PC-3 (cell line): Measurements from ENCODE around the gene CDC16. TPM values are rescaled to one million over a fixed set of nuclear protein-coding genes. Genes with fewer than 3 reads are reported as not detected.

ENCODE experiments used
- ATAC-seq: fragments of 200-7000 bp; cut with Tn5 transposase; 2 replicates; pipeline ENCODE4 v1.9.1; 2020; ENCODE audit warnings: mild to moderate bottlenecking, moderate library complexity
- BruUV-seq: library from RNA; stranded (reverse); fragments of 400-500 nt; replicated peaks from 2 replicates; lab custom pipeline; 2021; lab: Mats Ljungman, UMichigan
- CTCF ChIA-PET: fragments of 300-600 bp; sonication (Branson Sonifier 250); formaldehyde crosslinking; loops from one replicate; lab custom pipeline; 2022; ENCODE audit warnings: antibody characterized with exemption; lab: Charles Lee
- POLR2A ChIA-PET: fragments of 300-600 bp; sonication (Branson Sonifier 250); formaldehyde crosslinking; loops from one replicate; lab custom pipeline; 2022; ENCODE audit warnings: antibody characterized with exemption; ENCODE audit not compliant: unreplicated experiment; lab: Charles Lee
- DNase-seq: peaks from one replicate; pipeline ENCODE4 v3.0.0-alpha.2; 2015
- H2AFZ ChIP-seq: fragments of 300-600 bp; sonication (generic); 2 replicates; pipeline ENCODE4 v1.6.0; 2016; ENCODE audit warnings: antibody characterized with exemption, low read length
- H3F3A ChIP-seq: fragments of 300-600 bp; sonication (generic); one replicate; pipeline ENCODE4 v1.6.0; 2017; ENCODE audit warnings: antibody characterized with exemption, low read length, control low read depth, mild to moderate bottlenecking; ENCODE audit not compliant: unreplicated experiment
- H3K27ac ChIP-seq: fragments of 300-600 bp; sonication (generic); 2 replicates; pipeline ENCODE4 v1.5.1; 2016; ENCODE audit warnings: mild to moderate bottlenecking, low read length
- H3K27me3 ChIP-seq: fragments of 300-600 bp; sonication (generic); 2 replicates; pipeline ENCODE4 v1.6.1; 2016; ENCODE audit warnings: low read length, mixed read lengths
- H3K36me3 ChIP-seq: fragments of 300-600 bp; sonication (generic); 2 replicates; pipeline ENCODE4 v1.6.1; 2016; ENCODE audit warnings: low read depth, mixed run types, low read length, mixed read lengths
- H3K4me1 ChIP-seq: fragments of 300-600 bp; sonication (generic); 2 replicates; pipeline ENCODE4 v1.5.1; 2016; ENCODE audit warnings: low read length; ENCODE audit not compliant: insufficient read depth
- H3K4me2 ChIP-seq: fragments of 300-600 bp; sonication (generic); 2 replicates; pipeline ENCODE4 v1.6.0; 2016; ENCODE audit warnings: low read length
- H3K4me3 ChIP-seq: fragments of 300-600 bp; sonication (generic); 2 replicates; pipeline ENCODE4 v1.5.1; 2016; ENCODE audit warnings: mild to moderate bottlenecking, low read length, mixed read lengths
- H3K79me2 ChIP-seq: fragments of 300-600 bp; sonication (generic); 2 replicates; pipeline ENCODE4 v1.6.1; 2017; ENCODE audit warnings: low read length, mixed read lengths
- H3K9ac ChIP-seq: fragments of 300-600 bp; sonication (generic); 2 replicates; pipeline ENCODE4 v1.6.0; 2016; ENCODE audit warnings: mild to moderate bottlenecking, low read length
- H3K9me2 ChIP-seq: fragments of 300-600 bp; sonication (generic); replicated peaks from 2 replicates; pipeline ENCODE4 v1.6.1; 2016; ENCODE audit warnings: mixed run types, low read length, mixed read lengths
- H3K9me3 ChIP-seq: fragments of 300-600 bp; sonication (generic); 2 replicates; pipeline ENCODE4 v1.6.1; 2016; ENCODE audit warnings: low read length, mixed read lengths
- H4K20me1 ChIP-seq: fragments of 300-600 bp; sonication (generic); 2 replicates; pipeline ENCODE4 v1.6.1; 2016; ENCODE audit warnings: low read length, mixed read lengths
- CTCF ChIP-seq: fragments of 300-600 bp; sonication (generic); conservative IDR thresholded peaks from 2 replicates; pipeline ENCODE4 v1.5.1; 2017; ENCODE audit warnings: antibody characterized with exemption, low read depth, mild to moderate bottlenecking, low read length
- EZH2 ChIP-seq: fragments of 300-600 bp; sonication (generic); IDR thresholded peaks from one replicate; pipeline ENCODE4 v1.6.1; 2017; ENCODE audit warnings: antibody characterized with exemption, mild to moderate bottlenecking, low read length; ENCODE audit not compliant: unreplicated experiment
- EZH2phosphoT487 ChIP-seq: fragments of 300-600 bp; sonication (generic); IDR thresholded peaks from 2 replicates; pipeline ENCODE4 v1.6.1; 2018; ENCODE audit warnings: mild to moderate bottlenecking, antibody characterized with exemption, low read length, borderline replicate concordance
- intact Hi-C: fragments of 100-400 bp; cut with micrococcal nuclease; formaldehyde crosslinking; loops from 2 replicates; pipeline ENCODE4 v1.9.0; 2023
- total RNA-seq: library from RNA; depleted of rRNA; stranded (reverse); fragments of >200 nt; gene quantifications from 2 replicates; pipeline ENCODE4 v1.2.3, GENCODE V29; 2014

The CDC16 gene
- total RNA-seq, 1 experiment from 2014 or later: 16.0 TPM

GRCh38 chr13:114309086-114309485 lies 74.4 kb downstream of the CDC16 start:
- ChIA-PET CTCF (no interaction called here), POLR2A (no interaction called here)
- H4K20me1 ChIP-seq: no peaks in the 10 kb centered on the region
- no TSS peak for BruUV-seq
- ATAC-seq: no peak
- intact Hi-C loops: no loop called here
- no peak overlapping the region for H3K27ac ChIP-seq
- no peaks in the 10 kb centered on the region for H3K27me3 ChIP-seq
- no peak overlapping the region for H2AFZ ChIP-seq
- H3K9ac ChIP-seq: no peak overlapping the region
- H3F3A ChIP-seq: no peaks in the 10 kb centered on the region
- H3K36me3 ChIP-seq: no peaks in the 10 kb centered on the region; the same call in 1 of the 2 replicates
- no peaks in the 10 kb centered on the region for H3K9me2 ChIP-seq
- DNase-seq: no peak
- TF ChIP-seq EZH2 (no peak), EZH2phosphoT487 (no peak), CTCF (no peak)
- H3K4me2 ChIP-seq: no peak overlapping the region
- no peaks in the 10 kb centered on the region for H3K9me3 ChIP-seq
- peaks cover 10% of the 10 kb centered on the region for H3K4me1 ChIP-seq
- H3K79me2 ChIP-seq: 0 out of 2 replicates have a peak, but pooled peaks cover 3% of the 10 kb centered on the region
- H3K4me3 ChIP-seq: no peak overlapping the region

GRCh38 chr13:114309806-114310410 lies 75.2 kb downstream of the CDC16 start:
- Histone ChIP-seq H3K4me2 (no peak overlapping the region), H3K27me3 (no peaks in the 10 kb centered on the region), H3K4me1 (peaks cover 10% of the 10 kb centered on the region), H4K20me1 (no peaks in the 10 kb centered on the region), H3K9ac (no peak overlapping the region), H3F3A (no peaks in the 10 kb centered on the region), H2AFZ (no peak overlapping the region), H3K4me3 (no peak overlapping the region), H3K79me2 (peaks cover 7% of the 10 kb centered on the region), H3K36me3 (no peaks in the 10 kb centered on the region; the same call in 1 of the 2 replicates), H3K9me3 (no peaks in the 10 kb centered on the region), H3K27ac (no peak overlapping the region), H3K9me2 (no peaks in the 10 kb centered on the region)
- ChIA-PET POLR2A (no interaction called here), CTCF (no interaction called here)
- no TSS peak for BruUV-seq
- ATAC-seq (no peak), DNase-seq (no peak)
- intact Hi-C loops: no loop called here
- no peak for TF ChIP-seq CTCF

- Histone ChIP-seq H3K9ac (no peak overlapping the region), H3K9me3 (no peaks in the 10 kb centered on the region), H4K20me1 (peaks cover 4% of the 10 kb centered on the region; the same call in 1 of the 2 replicates), H3K27me3 (no peaks in the 10 kb centered on the region), H3K36me3 (no peaks in the 10 kb centered on the region; the same call in 1 of the 2 replicates), H3K27ac (no peak overlapping the region), H3F3A (no peaks in the 10 kb centered on the region), H3K4me1 (peaks cover 16% of the 10 kb centered on the region), H3K79me2 (peaks cover 18% of the 10 kb centered on the region), H3K9me2 (no peaks in the 10 kb centered on the region), H3K4me3 (no peak overlapping the region), H3K4me2 (no peak overlapping the region), H2AFZ (no peak overlapping the region)
- ATAC-seq (no peak), DNase-seq (no peak)
- POLR2A ChIA-PET: no interaction called here
- intact Hi-C loops: no loop called here
- no TSS peak for BruUV-seq
- no peak for TF ChIP-seq CTCF
- no peak for TF ChIP-seq EZH2phosphoT487
- TF ChIP-seq EZH2: no peak
- CTCF ChIA-PET: no interaction called here
Measured at GRCh38 chr13:114310956-114311355, 76.3 kb downstream of the CDC16 start.
